ENCODE results near the gene SREBF1.

Gene SREBF1

DNA sequence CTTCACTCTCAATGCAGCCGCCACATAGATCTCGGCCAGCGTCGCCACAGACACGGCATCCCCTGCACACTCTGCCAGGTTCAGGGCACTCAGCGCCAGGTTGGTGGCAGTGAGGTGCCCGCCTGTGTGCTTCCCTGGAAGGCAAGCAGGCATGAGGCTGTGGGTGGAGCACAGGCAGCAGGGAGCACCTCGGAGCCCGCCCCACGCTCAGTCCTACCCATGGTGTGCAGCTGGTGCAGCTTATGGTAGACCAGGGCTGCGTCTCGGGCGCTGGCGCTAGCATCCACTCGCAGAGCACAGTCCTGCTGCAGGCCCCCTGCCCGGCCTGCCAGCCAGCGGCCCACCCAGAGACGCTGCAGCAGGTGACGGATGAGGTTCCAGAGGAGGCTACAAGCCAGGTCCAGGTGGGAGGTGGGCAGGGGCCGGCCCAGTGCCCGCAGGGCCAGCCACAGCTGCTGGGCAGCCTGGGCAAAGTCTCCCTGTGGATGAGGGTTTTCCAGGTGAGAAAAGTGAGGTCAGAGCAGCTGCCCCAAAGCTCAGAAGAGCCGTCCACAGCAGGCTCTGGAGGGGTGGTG is 20.5 kb downstream of the SREBF1 start:
- TF ChIP-seq, protein P1, sequence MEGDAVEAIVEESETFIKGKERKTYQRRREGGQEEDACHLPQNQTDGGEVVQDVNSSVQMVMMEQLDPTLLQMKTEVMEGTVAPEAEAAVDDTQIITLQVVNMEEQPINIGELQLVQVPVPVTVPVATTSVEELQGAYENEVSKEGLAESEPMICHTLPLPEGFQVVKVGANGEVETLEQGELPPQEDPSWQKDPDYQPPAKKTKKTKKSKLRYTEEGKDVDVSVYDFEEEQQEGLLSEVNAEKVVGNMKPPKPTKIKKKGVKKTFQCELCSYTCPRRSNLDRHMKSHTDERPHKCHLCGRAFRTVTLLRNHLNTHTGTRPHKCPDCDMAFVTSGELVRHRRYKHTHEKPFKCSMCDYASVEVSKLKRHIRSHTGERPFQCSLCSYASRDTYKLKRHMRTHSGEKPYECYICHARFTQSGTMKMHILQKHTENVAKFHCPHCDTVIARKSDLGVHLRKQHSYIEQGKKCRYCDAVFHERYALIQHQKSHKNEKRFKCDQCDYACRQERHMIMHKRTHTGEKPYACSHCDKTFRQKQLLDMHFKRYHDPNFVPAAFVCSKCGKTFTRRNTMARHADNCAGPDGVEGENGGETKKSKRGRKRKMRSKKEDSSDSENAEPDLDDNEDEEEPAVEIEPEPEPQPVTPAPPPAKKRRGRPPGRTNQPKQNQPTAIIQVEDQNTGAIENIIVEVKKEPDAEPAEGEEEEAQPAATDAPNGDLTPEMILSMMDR (IDR thresholded peaks at IDR 0.05), result no peak
- H3K4me3 ChIP-seq (ENCODE audit: low read depth in 1 of 2, low read length in 1 of 2), result no peak overlapping the region
- H3K36me3 ChIP-seq, result peaks cover 78% of the 10 kb centered on the region
- H3K4me1 ChIP-seq (ENCODE audit: control insufficient read depth in 1 of 2, insufficient read depth in 1 of 2, low read depth in 1 of 2, low read length in 1 of 2), result peaks cover 8 to 10% of the 10 kb centered on the region in 2 experiments
- no peaks in the 10 kb centered on the region for H3K27me3 ChIP-seq
- H3K9me3 ChIP-seq, result no peaks in the 10 kb centered on the region
- H3K27ac ChIP-seq, result no peak overlapping the region

- TF ChIP-seq, protein P1 (IDR thresholded peaks at IDR 0.05), result no peak
- Histone ChIP-seq H3K27me3 (no peaks in the 10 kb centered on the region), H3K36me3 (peaks cover 84% of the 10 kb centered on the region), H3K4me1 (ENCODE audit: control insufficient read depth in 1 of 2, insufficient read depth in 1 of 2, low read depth in 1 of 2, low read length in 1 of 2) (peaks cover 8 to 10% of the 10 kb centered on the region in 2 experiments), H3K27ac (no peak overlapping the region), H3K9me3 (no peaks in the 10 kb centered on the region), H3K4me3 (ENCODE audit: low read depth in 1 of 2, low read length in 1 of 2) (no peak overlapping the region)
Measured at GRCh38 chr17:17815436-17816200, 21.2 kb downstream of the SREBF1 start.

DNA sequence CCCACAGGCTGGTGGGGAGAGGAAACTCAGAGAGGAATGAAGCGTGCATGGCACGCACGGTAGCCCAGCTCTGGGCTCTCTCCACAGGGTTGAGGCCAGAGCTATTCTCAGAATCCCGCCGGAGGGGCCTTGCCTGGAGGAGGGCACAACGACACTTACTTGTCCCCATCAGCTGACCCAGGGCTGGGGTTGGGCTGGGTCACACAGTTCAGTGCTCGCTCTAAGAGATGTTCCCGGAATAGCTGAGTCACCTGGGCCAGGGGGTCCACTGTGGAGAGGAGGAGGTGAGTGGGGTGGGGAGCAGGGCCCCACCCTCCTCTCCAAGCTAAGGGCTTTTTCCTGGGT is 21.8 kb downstream of the SREBF1 start:
- Histone ChIP-seq H3K4me1 (ENCODE audit: control insufficient read depth in 1 of 2, insufficient read depth in 1 of 2, low read depth in 1 of 2, low read length in 1 of 2) (peaks cover 8 to 10% of the 10 kb centered on the region in 2 experiments), H3K9me3 (no peaks in the 10 kb centered on the region), H3K27ac (no peak overlapping the region), H3K27me3 (no peaks in the 10 kb centered on the region), H3K36me3 (peaks cover 89% of the 10 kb centered on the region), H3K4me3 (ENCODE audit: low read depth in 1 of 2, low read length in 1 of 2) (no peak overlapping the region)
- TF ChIP-seq, protein P1 (IDR thresholded peaks at IDR 0.05), result no peak

GRCh38 chr17:17814162-17815061 is 22.4 kb downstream of the SREBF1 start:
- Histone ChIP-seq H3K27ac (no peak overlapping the region), H3K4me1 (ENCODE audit: control insufficient read depth in 1 of 2, insufficient read depth in 1 of 2, low read depth in 1 of 2, low read length in 1 of 2) (peaks cover 1 to 4% of the 10 kb centered on the region in 2 experiments), H3K36me3 (peaks cover 89% of the 10 kb centered on the region), H3K4me3 (ENCODE audit: low read depth in 1 of 2, low read length in 1 of 2) (no peak overlapping the region), H3K27me3 (no peaks in the 10 kb centered on the region), H3K9me3 (no peaks in the 10 kb centered on the region)
- TF ChIP-seq, protein P1 (IDR thresholded peaks at IDR 0.05), result no peak

DNA sequence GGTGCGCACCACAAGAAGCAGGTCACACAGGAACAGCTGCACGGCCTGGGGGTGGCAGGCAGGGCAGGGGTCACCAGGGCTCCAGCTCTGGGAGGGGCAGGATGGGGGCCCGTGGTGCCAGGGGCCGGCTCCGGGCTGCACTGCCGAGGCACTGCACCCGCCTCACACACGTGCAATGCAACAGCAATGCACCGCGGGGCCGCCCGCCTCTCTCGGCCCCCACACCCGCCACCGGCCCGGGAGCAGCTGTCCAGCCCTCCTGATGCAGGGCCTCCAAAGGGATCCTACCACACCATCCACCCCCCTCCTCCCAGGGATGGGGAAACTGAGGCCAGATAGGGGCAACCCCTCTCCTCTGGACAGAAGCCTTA is 23.1 kb downstream of the SREBF1 start:
- TF ChIP-seq, protein P1 (IDR thresholded peaks at IDR 0.05), result no peak
- Histone ChIP-seq H3K27me3 (no peaks in the 10 kb centered on the region), H3K36me3 (peaks cover 82% of the 10 kb centered on the region), H3K9me3 (no peaks in the 10 kb centered on the region), H3K4me1 (ENCODE audit: control insufficient read depth in 1 of 2, insufficient read depth in 1 of 2, low read depth in 1 of 2, low read length in 1 of 2) (peaks cover 0 to 3% of the 10 kb centered on the region in 2 experiments), H3K4me3 (ENCODE audit: low read depth in 1 of 2, low read length in 1 of 2) (no peak overlapping the region), H3K27ac (no peak overlapping the region)
